AG10803 (cell line): ENCODE measurements around the gene GATA6.

ENCODE experiments used
- DNase-seq: peaks from one replicate; pipeline ENCODE4 v3.0.0; 2010; ENCODE audit warnings: low read depth
- H3K4me3 ChIP-seq: 2 replicates; pipeline ENCODE4 v1.5.1; 2011; ENCODE audit warnings: mild to moderate bottlenecking, low read length, control low read depth
- CTCF ChIP-seq: conservative IDR thresholded peaks from 2 replicates; pipeline ENCODE4 v1.5.1; 2011; ENCODE audit warnings: mild to moderate bottlenecking, low read length, control low read depth, inconsistent platforms

GATA6 gene

GRCh38 chr18:22171258-22172119 lies 2.1 kb downstream of the GATA6 start:
- TF ChIP-seq CTCF, result no peak
- H3K4me3 ChIP-seq, result peak overlapping the region; percentile 84
- DNase-seq, result no peak

GRCh38 chr18:22172120-22172582 lies 2.8 kb downstream of the GATA6 start:
- no peak for TF ChIP-seq CTCF
- H3K4me3 ChIP-seq, result peak overlapping the region; percentile 34
- DNase-seq, result no peak

GRCh38 chr18:22172594-22173049 lies 3.2 kb downstream of the GATA6 start:
- no peak for DNase-seq
- peak overlapping the region; percentile 34 for H3K4me3 ChIP-seq
- no peak for TF ChIP-seq CTCF

GRCh38 chr18:22173221-22173927 lies 4.0 kb downstream of the GATA6 start:
- DNase-seq, result no peak
- no peak for TF ChIP-seq CTCF
- no peak overlapping the region for H3K4me3 ChIP-seq

GRCh38 chr18:22173928-22174301 lies 4.5 kb downstream of the GATA6 start:
- no peak overlapping the region for H3K4me3 ChIP-seq
- TF ChIP-seq CTCF, result no peak
- DNase-seq, result no peak

- TF ChIP-seq CTCF, result no peak
- no peak for DNase-seq
- no peak overlapping the region for H3K4me3 ChIP-seq
These were observed 5.2 kb downstream of the GATA6 start for GRCh38 chr18:22174341-22175145.
